ENCODE data around the gene POR.
"Not testable (repeated sequence)": the region's sequence is repeated elsewhere in the genome, so short reads cannot be mapped to it uniquely, and the experiment has no call there.

The POR gene

DNA sequence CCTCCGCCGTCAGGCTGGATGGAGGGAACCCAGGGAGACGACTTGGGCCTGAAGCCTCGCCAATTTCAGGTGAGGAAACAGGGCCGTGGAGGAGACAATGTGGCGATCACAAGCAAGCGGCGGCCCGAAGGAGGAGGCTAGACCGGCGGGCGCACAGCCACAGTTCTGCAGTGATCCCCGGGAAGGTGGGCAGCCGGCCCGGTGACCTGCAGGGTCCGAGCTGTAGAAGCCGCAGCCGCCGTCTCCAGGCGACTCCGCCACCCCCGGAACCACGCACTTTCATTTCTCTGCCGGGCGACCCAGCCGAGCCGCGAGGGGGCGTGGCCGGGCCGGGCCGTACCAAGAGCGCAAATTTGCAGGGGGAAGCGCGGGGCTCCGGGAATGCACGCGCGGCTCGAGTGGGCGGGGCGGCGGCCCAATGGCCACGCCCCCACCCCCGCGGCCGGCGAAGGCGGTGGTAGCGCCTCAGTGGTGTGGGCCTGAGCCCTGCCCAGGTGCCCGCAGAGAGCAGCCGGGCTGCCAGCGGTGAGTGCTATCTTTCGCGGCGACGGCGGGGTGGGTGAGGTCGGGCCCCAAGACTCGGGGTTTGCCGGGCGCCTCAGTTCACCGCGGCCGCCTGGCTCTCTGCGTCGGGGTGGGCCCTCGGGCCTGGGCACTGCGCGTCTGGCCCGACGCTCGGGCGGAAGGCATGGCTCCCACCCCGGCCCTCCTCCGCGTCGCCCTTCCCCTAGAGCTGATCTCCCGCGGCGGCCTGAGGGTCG is at the start of gene POR:
TSS of gene POR (plus strand) at position 501 of the 761 bp plus-strand sequence. CDS start 38,847 bp downstream, outside the sequence.
- intact Hi-C loops (cut with DNase I) = loop anchor here (2.0 to 5.0 kb wide), 2 partner anchors 36 to 77 kb away; partner anchors contain the start of genes RHBDD2 and TMEM120A

DNA sequence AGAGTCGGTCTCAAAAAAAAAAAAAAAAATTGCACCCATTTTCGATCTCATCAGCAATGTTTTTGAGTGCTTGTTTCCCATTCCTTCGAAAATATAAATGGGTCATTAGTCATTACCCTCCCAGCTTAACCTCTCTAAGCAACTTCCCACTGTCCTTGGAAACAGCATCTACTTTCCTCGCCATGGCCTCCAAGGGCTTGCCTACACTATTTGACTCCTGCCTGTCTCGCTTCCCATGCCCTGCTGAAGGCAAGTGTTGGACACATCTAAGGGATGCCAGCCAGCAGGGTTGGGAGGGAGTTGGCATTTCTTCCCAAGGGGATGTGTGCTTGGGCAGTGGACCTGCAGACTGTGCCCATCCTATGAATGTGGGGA is 48.9 kb upstream of the POR start:
- DNase-seq = no peak
- intact Hi-C loops (cut with DNase I) = loop anchor here (1.0 kb wide), 1 partner anchor 154 kb away; no protein-coding TSS in a partner anchor

More for the DNA sequence above, at the start of gene POR:
- DNase-seq = peak; percentile 94 to 100 (median 97)

DNA sequence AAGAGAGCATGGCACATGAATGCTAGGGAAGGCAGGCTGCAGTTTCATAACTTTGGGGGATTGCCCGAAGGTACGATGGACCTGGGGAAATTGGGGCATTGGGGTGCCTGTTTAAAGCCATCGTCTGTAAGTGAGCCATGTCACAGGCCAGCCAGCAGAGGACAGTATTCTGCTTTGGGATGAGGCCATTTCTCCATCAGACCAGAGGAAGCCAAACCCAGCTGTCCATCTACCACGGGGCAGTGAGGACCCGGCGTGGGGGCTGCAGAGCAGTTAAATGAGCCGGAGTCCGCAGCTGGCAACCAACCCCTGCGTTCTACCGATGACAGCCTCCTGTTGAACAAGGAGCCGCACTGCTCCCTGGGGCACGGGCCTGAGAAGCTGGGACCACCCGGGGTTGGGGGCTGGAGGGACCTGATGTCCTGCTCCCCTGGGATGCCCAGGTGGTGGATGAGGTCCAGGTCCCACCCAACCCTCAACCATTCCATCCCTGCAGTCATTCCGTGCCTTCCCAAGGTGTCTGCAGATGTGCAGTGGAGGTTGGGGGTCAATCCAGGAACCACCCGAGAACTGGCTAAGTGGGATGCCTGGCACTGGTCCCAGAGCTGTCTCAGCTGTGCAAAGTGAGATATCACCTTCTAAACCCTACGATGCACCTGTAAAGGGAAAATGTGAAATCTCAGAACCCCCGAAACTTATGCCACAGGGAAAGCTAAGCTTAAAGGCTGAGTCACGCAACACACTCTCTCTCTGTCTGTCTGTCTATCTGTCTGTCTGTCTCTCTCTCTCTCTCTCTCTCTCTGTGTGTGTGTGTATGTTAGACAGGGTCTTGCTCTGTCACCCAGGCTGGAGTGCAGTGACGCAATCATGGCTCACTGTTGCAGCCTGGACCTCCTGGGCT is 48.2 kb upstream of the POR start:
- intact Hi-C loops (cut with DNase I) = loop anchor here (1.0 kb wide), 1 partner anchor 154 kb away; no protein-coding TSS in a partner anchor
- DNase-seq = peak in 9 of 10 donors; percentile 22 to 91 (median 62)

DNA sequence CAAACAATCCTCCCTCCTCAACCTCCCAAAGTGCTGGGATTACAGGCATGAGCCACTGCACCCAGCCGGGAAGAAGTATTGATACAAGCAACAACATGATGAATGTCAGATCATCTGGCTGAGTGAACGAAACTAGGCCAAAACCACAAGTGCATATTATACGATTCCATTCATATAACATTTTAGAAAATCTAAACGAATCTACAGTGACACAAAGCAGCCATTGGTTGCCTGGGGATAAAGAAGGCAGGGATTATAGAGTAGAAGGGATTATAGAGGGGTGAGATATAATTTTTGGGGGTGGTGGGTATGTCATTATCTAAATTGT is 47.6 kb upstream of the POR start:
- intact Hi-C loops (cut with DNase I) = no loop called here

DNA sequence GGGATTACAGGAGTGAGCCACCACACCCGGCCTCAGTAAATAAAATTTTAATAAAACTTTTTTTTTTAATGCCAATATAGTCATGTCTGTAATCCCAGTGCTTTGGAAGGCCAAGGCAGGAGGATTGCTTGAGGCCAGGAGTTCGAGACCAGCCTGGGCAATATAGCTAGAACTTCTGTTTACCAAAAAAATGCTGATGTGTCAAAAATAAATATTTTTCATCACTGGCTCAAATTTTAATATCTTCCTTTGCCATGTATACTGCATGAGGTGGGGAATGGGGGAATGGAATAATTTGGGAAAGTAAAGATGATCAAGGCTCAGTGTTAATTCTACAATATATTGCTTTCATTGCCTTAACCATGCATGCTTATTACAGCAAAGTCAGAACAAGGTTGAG is 46.8 kb upstream of the POR start:
- intact Hi-C loops (cut with DNase I) = no loop called here
- DNase-seq = peak in 1 of 10 donors; percentile 22

More for the DNA sequence above, 47.6 kb upstream of the POR start:
- no peak for DNase-seq

DNA sequence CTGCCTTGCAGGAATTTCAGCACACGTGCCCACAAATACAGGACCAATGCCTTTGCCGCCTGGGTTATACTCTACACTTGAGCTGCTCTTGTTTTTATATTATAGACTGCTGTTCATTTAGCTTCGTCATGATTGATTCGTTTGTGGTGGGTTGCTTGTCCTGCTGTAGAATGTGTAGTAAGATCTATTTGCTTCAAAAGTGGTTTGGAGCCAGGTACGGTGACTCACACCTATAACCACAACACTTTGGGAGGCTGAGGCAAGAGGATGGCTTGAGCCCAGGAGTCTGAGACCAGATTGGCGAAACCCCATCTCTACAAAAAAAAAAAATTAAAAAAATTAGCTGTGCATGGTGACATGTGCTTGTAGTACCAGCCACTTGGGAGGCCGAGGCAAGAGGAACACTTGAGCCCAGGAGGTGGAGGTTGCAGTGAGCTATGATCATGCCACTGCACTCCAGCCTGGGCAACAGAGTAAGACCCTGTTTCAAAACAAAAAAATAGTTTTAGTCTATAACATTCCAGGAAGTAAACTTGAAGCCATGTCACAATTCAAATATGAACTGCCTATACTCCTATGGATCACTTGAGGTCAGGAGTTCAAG is 45.1 kb upstream of the POR start:
- peak in 1 of 10 donors; percentile 17 for DNase-seq
- intact Hi-C loops (cut with DNase I) = no loop called here

DNA sequence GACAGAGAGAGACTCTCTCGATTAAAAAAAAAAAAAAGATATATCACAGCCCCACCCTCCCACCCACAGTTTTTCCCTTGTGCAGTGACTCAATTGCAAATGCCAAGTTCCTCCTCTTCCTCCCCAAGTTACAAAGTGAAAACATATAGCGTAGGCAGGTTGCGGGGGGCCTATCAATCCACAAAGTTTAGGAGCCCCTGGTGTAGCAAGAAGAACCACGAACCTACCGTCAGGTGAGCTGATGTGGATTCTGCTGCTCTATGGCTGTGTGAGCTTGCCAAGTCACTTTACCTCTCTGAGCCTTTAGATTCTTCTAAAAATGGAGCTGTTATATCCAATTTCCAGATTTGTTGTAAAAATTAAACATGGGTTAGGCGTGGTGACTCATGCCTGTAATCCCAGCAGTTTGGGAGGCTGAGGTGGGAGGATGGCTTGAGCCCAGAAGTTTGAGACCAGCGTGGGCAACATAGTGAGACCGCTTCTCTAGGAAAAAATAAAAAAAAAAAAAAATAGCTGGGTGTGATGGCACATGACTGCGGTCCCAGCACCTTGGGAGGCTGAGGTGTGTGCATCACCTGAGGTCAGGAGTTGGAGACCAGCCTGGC is 44.3 kb upstream of the POR start:
- DNase-seq = peak in 2 of 10 donors; percentile 14 to 38

DNA sequence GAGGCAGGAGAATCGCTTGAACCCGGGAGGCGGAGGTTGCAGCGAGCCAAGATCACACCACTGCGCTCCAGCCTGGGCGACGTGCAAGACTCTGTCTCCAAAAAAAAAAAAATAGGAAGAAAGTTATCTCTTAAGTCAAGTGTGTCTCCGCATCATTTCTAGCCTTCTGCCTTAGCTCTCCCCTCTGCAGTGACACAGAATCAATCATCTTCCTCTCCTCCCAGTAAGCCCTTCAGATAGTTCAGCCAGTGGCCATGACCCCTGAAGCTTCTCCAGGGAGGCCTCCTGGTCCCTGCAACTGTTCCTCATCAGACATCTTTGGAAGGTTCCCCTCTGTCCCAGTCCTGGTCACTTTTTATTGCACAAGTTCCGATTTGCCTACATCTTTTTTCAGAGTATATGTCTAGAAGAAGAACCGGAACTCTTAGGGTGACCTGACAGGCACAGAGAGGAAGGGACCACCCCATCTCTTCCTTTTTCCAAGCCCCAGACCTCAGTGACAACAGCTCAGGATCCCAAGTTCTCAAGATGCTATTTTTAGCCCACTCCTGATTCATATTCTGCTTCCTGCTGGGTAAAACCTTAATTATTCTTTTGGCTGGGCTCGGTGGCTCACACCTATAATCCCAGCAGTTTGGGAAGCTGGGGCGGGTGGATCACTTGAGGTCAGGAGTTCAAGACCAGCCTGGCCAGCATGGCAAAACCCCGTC is 42.7 kb upstream of the POR start:
- intact Hi-C loops (cut with DNase I) = no loop called here

More for the DNA sequence above, 44.3 kb upstream of the POR start:
- intact Hi-C loops (cut with DNase I) = no loop called here

DNA sequence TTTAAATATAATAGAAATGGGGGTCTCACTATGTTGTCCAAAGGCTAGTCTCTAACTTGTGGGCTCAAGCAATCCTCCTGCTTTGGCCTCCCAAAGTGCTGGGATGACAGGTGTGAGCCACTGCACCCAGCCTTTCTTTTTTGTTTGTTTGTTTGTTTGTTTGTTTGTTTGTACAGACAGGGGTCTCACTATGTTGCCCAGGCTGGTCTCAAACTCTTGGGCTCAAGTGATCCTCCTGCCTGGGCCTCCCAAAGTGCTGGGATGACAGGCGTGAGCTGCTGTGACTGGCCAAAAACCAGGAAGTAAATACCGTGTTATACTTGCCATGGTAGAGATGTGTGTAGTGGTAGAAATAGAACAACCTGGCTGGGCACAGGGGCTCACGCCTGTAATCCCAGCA is 40.8 kb upstream of the POR start:
- intact Hi-C loops (cut with DNase I) = not testable (repeated sequence)
- DNase-seq = peak in 1 of 10 donors; percentile 4

More for the DNA sequence above, 42.7 kb upstream of the POR start:
- DNase-seq = no peak

DNA sequence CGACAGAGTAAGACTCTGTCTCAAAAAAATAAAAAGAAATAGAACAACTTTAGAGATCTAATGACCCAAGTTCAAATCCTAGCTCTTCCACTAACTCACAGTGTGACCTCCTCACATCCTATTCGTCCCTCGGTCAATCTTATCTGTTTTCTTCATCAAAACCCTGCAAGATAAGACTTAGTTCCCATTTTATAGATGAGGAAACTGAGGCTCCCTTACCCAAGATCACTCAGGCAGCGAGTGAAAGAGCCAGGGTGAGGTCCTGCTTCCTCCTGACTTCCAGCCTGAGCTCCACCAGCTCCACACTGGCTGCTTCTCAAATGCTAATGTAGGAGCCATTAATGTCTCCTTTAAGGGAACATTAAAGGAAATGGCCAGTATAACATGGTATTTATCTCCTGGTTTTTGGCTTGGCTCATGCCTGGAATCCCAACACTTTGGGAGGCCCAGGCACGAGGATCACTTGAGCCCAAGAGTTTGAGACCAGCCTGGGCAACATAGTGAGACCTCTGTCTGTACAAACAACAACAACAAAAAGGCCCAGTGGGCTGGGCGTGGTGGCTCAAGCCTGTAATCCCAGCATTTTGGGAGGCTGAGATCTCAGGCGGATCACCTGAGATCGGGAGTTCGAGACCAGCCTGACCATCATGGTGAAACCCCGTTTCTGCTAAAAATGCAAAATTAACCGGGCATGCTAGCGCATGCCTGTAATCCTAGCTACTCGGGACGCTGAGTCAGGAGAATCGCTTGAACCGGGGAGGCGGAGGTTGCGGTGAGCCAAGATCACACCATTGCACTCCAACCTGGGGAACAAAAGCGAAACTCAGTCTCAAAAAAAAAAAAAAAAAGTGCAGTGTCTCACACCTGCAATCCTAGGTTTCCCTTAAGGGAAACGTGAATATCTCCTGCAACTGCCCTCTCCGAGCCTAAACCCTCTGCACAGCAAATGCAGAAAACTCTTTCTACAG is 39.6 kb upstream of the POR start:
- DNase-seq = no peak
- intact Hi-C loops (cut with DNase I) = loop anchor here (5.0 kb wide), 1 partner anchor 117 kb away; the partner anchor contains the start of gene TMEM120A

DNA sequence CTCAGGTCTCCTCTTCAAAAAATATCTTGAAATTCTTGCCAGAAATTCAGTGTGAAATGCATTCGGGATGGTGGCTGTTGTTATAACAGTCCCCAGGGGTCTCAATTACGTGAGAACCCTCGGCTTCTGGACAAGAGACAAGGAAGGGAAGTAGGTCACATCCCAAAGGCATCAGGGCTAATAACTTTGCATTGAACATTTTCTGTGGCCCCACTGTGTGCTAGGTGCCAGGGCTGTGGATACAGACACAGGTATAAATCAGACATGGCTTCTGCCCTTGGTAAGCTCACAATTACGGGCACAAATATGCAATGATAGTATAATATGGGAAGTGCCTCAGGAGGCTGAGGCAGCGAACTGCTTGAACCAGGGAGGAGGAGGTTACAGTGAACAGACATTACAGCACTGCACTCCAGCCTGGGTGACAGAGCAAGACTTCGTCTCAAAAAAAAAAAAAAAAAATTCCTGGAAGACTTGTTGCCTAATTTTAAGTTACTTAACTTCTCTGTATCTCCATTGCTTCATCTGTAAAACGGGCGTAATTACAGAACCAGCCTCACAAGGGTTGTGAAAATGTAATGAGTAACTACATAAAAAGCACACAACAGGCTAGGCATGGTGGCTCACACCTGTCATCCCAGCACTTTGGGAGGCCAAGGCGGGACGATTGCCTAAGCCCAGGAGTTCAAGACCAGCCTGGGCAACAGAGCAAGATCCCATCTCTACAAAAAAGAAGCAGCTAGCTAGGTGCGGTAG is 38.7 kb upstream of the POR start:
- no peak for DNase-seq
- intact Hi-C loops (cut with DNase I) = loop anchor here (5.0 kb wide), 1 partner anchor 116 kb away; the partner anchor contains the start of gene TMEM120A

DNA sequence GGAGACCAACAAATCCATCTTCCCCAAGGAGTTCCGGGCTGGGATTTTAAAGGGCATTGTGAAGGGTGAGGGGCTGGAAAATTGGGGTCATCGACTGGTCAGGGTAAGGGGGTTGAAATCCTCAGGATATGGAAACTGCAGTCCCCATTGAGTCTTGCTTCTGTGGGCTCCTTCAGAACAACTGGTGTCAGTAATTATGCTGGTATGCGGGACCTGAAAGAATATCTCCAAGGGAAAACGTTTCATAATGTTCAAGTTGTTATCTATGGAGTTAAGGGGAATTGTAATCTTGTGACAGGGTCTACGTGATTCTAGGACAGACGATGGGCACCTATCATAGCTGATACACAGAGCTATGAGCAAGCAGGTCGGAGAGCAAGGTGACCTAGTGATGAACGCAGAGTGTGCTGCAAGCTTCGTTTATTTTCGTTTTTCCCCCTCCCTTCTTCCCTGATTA is 36.6 kb upstream of the POR start:
- intact Hi-C loops (cut with DNase I) = loop anchor here (2.0 to 5.0 kb wide), 2 partner anchors 36 to 114 kb away; partner anchors contain the start of genes POR and TMEM120A
- DNase-seq = peak in 1 of 10 donors; percentile 17

DNA sequence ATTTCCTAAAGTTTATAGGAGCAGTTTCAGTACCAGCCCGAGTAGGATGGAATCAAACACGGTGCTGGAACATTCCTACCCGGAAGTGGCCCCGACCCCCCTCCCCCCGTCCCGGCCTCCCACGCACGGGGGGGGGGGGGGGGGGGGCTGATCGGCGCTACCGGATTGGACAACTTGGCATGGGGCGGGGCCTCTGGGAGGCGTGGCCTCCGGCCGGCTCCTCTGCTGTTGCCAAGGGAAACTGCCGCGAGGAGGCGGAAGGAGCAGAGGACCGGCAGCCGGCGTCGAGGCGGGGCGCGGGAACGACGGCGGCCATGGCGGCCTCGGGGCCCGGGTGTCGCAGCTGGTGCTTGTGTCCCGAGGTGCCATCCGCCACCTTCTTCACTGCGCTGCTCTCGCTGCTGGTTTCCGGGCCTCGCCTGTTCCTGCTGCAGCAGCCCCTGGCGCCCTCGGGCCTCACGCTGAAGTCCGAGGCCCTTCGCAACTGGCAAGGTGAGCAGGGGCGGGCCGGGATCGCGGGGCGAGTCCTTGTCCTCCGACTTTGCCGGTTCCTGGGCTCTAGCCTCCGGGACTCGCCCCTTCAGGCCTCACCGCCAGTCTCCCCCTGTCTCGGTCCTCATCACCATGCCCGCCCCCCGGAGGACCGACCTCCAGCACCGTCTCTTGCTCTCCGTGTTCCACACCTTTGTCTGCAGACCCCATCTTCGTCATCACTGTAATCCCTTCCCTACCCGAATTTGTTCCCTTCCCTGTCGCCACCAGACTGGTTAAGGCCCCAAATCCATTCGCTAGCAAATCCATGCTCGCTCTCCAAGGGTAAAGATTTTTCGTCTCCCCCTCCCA is 36.0 kb upstream of the POR start, which contains the start of gene RHBDD2:
TSS of gene RHBDD2 (plus strand) at position 266 of the 843 bp plus-strand sequence. CDS start at position 315, 49 bp downstream.
- peak; percentile 90 to 99 (median 94) for DNase-seq
- intact Hi-C loops (cut with DNase I) = loop anchor here (2.0 to 5.0 kb wide), 2 partner anchors 36 to 113 kb away; partner anchors contain the start of genes POR and TMEM120A

DNA sequence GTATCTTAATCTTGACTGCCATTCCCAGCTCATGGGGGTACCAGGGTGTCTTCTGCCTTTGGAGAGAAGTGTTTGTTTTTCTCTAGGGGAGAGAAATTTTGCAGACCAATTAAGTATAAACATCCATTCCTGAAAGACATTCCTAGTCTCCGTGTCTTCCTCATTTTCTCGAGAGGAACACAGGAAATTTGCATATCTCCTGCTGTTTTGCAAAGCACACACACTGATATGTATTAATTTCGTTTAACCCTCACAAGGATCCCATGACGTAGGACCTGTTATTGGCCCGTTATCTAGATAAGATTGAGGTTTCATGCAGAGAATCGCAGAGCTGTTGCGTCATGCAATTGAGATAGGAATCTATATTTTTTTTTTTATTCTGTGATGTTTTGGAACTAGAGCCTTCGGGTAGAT is 35.2 kb upstream of the POR start:
- DNase-seq = no peak
- intact Hi-C loops (cut with DNase I) = loop anchor here (2.0 to 5.0 kb wide), 2 partner anchors 35 to 113 kb away; partner anchors contain the start of genes POR and TMEM120A

DNA sequence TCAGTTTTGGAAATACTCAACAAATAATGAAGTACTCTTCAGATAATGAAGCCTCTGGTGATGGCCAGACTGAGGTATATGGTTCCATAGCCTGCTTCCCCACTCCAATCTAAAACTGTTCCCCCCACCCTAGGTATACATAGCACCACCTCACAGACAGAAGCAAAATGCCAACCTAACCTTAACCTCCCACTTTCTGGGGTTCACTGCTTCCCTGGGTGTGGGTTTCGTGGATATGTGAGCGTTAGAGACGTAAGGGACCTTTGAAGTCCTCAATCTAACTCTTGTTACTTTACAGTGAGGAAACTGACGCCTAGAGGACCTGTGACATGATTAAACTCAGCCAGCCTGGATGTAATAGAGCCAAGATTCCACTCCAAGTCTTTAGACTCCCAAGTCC is 34.7 kb upstream of the POR start:
- no peak for DNase-seq
- intact Hi-C loops (cut with DNase I) = no loop called here

DNA sequence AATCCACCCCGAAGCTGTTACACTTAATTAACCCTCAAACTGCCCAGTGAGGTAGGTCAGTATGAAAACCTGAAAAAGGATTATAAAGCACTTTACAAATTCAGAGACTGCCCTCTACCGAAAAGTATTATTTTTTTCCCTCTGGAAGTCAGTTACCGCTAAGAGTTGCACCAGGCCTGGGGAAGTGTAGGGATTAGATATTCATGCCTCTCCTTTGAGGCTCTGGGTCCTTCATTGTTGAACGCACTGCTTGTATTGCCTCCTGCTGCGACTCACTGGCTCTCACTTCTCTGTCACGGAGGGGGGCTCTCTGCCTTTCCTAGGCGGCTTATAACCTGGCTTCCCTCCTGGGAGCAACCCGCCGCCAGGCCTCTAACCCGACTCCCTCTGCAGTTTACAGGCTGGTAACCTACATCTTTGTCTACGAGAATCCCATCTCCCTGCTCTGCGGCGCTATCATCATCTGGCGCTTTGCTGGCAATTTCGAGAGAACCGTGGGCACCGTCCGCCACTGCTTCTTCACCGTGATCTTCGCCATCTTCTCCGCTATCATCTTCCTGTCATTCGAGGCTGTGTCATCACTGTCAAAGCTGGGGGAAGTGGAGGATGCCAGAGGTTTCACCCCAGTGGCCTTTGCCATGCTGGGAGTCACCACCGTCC is 33.4 kb upstream of the POR start:
- peak in 1 of 10 donors; percentile 82 for DNase-seq
- intact Hi-C loops (cut with DNase I) = no loop called here
